Stimulated activated CD4-positive, alpha-beta T cell treated with anti-CD3 and anti-CD28 coated beads, Interleukin-4, amount 100 ng/mL, for 24 hours (primary cell): ENCODE data around the gene TBXA2R.
A peak's percentile ranks its signal among the peaks of the same experiment; 100 is the strongest.
"Not testable (repeated sequence)": the region's sequence is repeated elsewhere in the genome, so short reads cannot be mapped to it uniquely, and the experiment has no call there.

Experiments used
- DNase-seq: peaks from one replicate; pipeline ENCODE4 v3.0.0-alpha.2; 2020

TBXA2R gene

DNA sequence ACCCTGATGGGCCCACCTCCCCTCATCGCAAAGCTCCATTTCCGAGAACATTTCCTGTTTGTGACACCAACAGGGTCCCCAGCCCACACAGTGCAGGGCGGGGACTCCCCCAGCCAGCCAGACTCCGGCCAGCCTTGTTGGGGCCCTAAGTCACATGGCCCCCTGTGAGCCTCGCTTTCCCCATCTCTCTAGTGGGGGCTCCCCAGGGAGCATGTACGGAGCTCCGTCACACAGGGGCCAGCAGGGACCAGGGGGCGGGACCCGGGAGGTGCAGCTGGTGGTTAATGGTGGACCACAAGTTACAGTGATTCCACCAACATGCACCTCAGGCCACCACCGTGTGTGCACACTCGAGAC is 1.7 kb downstream of the TBXA2R start:
- no peak for DNase-seq

DNA sequence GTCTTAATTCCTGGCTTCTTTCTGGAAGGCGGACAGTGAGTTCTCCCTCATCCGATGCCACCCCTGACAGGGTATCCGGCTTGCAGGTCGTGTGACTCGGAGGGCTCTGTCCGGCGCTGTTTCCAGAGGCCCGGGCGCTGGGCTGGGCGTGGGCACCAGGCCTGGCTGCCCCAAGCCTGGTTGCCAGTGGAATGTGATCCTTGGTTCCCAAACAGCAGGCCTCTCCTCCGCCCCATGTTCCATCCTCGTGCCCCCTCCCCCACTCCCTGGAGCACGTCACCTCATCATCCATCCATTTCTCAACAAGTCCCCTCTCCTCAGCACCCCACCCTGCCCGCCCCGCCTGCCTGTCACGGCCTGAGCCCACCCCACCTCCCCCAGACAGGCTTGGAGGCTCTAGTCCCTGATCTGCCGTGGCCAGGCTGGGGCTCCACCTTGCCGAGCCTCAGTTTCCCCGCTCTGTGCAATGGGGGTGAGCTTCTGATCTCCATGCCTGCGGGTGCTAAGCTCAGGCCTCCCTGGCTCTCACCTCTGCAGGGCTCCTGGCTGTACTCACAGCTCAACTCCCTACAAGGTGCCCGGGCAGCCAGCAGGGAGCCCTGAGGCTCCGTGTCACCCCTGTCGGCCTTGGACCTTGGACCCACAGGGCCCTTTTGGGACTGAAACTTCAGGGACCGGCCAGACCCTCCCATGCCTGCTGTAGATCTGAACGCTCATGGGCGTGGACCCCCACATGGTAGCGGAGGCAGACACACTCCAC is 2.3 kb downstream of the TBXA2R start:
- no peak for DNase-seq

GRCh38 chr19:3603121-3603811 is 3.4 kb downstream of the TBXA2R start:
- no peak for DNase-seq

- DNase-seq: no peak
Observed at GRCh38 chr19:3601021-3601420, 5.7 kb downstream of the TBXA2R start.

GRCh38 chr19:3599776-3600187 is 6.9 kb downstream of the TBXA2R start:
- DNase-seq: no peak

DNA sequence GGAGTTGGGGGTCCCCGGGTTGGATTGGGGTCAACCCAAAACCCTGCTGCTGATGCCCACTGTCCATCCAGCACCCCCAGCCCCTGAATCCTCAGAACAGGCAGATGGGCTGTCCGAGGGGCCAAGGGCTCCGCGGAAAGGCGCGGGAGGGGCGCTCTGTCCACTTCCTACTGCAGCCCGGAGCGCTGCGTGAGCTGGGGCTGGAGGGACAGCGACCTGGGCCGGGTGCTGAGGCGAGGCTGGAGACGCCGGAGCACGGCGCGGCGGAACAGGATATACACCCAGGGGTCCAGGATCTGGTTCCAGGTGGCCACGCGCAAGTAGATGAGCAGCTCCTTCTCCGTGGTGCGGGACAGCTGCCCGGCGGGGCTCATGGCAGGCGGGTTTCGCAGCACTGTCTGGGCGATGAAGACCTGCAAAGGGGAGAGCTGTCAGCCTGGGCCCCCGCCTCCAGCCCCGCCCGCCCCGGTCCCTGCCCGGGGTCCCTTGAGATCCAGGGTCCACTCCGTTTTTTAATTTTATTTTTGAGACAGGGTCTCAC is 11.1 kb downstream of the TBXA2R start:
- no peak for DNase-seq

- DNase-seq: no peak
Observed at GRCh38 chr19:3593156-3593555, 13.5 kb downstream of the TBXA2R start.

DNA sequence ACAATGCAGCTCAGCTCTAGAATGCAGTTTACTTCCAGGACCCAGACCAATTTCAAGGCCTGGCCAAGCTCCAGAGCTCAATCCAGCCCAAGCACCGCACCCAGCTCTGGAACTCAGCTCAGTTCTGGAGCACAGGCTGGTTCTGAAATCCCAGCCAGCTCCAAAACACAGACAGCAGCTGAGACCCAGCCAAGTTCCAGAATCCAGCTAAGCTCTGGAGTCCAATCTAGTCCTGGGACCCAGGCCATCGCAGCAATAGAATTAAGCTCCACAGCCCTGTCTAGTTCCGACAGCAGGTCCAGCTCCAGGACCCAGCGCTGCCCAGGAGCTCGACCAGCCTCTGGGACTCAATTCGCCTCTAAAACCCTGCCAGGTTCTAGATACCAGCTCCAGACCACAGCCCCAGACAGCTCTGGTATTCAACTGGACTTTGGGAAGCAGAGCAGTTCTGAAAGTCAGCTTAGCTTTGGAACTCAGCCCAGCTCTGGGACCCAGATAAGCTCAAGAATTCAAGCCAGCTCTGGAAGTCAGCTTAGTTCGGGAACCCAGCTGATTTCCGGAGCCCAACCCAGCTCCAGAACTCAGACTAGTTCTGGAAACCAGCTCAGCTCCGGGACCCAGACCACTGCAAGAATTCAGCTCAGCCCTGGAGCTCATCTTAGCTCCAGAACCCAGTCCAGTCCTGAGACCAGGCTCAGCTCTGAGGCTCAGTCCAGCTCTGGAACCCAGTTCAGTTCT is 14.6 kb downstream of the TBXA2R start:
- no peak for DNase-seq

- DNase-seq: no peak
Observed at GRCh38 chr19:3590991-3591659, 15.6 kb downstream of the TBXA2R start.

- DNase-seq: no peak
Observed at GRCh38 chr19:3589949-3590348, 16.7 kb downstream of the TBXA2R start.

DNA sequence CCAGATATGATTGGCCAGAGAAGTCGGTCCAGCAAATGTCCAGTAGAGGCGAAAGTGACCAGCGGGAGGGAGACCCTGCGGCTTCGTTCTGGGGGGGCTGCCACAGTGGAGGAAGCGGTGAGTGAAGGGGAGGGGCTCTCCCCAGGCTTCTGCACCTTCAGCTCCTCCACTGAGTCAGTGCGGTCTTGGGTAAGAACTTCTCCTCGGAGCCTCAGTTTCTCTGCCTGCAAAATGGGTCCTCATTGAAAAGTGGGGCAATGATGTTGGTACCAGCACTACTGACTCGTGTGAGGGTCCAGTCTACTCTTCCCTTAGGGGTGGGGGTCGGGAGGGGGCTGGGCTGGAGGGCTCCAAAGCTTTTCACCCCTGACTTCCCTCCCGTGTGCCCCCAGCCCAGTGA is 17.2 kb downstream of the TBXA2R start:
- DNase-seq: no peak

- no peak for DNase-seq
Observed at GRCh38 chr19:3586707-3587346, 19.8 kb downstream of the TBXA2R start.

DNA sequence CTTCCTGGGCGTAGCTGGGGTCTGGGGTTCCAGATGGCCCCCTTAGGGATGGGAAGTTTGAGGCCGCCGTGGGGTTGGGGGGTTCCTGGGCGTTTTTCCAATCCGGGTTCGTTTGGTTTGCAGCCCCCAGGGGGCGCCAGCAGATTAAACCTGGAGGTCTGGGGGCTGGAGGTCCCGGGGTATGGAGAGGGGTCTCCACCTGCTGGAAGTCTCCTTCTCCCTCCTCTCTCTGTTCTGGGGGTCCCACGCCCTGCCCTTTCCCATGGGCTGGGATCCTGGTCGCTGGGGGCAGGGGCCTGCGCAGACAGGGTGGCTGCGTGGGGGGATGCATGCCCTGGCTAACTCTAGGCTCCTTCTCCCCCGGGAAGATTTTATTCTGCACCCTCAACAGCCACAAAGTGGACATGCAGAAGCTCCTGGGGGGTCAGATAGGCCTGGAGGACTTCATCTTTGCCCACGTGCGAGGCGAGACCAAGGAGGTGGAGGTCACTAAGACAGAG is 20.5 kb downstream of the TBXA2R start:
- peak; percentile 49 for DNase-seq

GRCh38 chr19:3585301-3586126 is 21.2 kb downstream of the TBXA2R start, which contains the start of gene GIPC3:
TSS of gene GIPC3 (plus strand) at chr19:3585478. CDS start at chr19:3585598, 120 bp downstream.
- no peak for DNase-seq

- DNase-seq: not testable (repeated sequence)
Observed at GRCh38 chr19:3584036-3584802, 22.5 kb downstream of the TBXA2R start.

DNA sequence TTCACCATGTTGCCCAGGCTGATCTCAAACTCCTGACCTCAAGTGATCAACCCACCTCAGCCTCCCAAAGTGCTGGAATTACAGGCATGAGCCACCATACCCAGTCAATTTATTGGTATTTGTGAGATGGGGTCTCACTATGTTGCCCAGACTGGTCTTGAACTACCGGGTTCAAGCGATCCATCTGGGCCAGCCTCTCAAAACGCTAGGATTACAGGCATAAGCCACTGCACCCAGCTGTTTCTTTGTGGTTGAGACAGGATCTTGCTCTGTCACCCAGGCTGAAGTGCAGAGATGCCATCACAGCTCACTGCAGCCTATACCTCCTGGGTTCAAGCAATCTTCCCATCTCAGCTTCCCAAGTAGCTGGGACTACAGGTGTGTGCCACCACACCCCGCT is 24.9 kb downstream of the TBXA2R start:
- DNase-seq: not testable (repeated sequence)

- DNase-seq: no peak
Observed at GRCh38 chr19:3580156-3580934, 26.3 kb downstream of the TBXA2R start.

GRCh38 chr19:3578390-3578789 is 28.3 kb downstream of the TBXA2R start:
- DNase-seq: no peak

DNA sequence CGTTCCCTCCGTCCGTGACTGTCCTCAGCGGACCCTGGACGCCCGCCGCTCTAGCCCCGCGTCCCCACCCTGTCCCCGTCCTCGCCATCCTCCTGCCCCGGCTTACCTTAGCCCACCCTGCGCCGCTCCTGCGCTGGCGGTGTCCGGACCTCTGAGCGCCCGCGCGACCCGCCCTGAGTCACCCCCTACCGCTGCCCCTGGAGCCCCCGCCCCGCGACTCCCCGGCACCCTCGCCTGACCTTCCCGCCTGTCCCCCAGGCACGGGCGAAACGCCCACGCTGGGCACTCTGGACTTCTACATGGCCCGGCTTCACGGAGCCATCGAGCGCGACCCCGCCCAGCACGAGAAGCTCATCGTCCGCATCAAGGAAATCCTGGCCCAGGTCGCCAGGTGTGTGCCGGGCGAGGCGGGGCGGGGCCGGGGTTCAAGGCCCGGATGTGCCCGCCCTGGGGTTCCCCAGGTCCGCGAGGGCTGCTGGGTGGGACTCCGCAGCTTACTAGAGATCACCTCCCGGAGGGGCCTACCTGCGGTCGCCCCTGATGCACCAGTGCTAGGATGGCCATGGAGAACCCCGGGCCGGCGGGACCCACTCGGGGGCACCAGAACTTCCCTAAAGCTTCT is 28.8 kb downstream of the TBXA2R start:
- no peak for DNase-seq
